Vagina (tissue), 2 donors: ENCODE results near the gene RPS3. TPM values are rescaled to one million over a fixed set of nuclear protein-coding genes. Genes with fewer than 3 reads are reported as not detected.

Experiments
- DNase-seq, 2 donors: peaks; one replicate each; pipeline ENCODE4 v3.0.0-alpha.2; 2017; ENCODE audit errors: extremely low spot score in 2 of 2
- H3K27ac ChIP-seq: fragments of 200-600 bp; sonication (generic); one replicate; pipeline ENCODE4 v1.5.1; 2019
- H3K27me3 ChIP-seq: fragments of 200-600 bp; sonication (generic); one replicate; pipeline ENCODE4 v1.5.1; 2019
- H3K36me3 ChIP-seq, 2 donors: fragments of 200-600 bp; sonication (generic); one replicate each; pipeline ENCODE4 v1.5.1; 2017 to 2019
- H3K4me1 ChIP-seq: fragments of 200-600 bp; sonication (generic); one replicate; pipeline ENCODE4 v1.5.1; 2019
- H3K4me3 ChIP-seq, 2 donors: fragments of 200-600 bp; sonication (generic); 1 replicate in 1 of 2; 2 replicates in 1 of 2; pipeline ENCODE4 v1.5.1; 2016 to 2019
- H3K9me3 ChIP-seq: fragments of 200-600 bp; sonication (generic); one replicate; pipeline ENCODE4 v1.5.1; 2019
- CTCF ChIP-seq, 3 experiments: fragments of 450-650 bp in 2 of 3; fragments of 200-600 bp in 1 of 3; sonication (generic) in 1 of 3; IDR thresholded peaks; one replicate each; pipeline ENCODE4 v1.5.1; 2017 to 2019; ENCODE audit warnings: antibody characterized with exemption in 3 of 3, mild to moderate bottlenecking in 2 of 3, moderate library complexity in 2 of 3
- POLR2A ChIP-seq, 2 donors: fragments of 450-650 bp; IDR thresholded peaks; one replicate each; pipeline ENCODE4 v1.6.1; 2017; ENCODE audit warnings: antibody characterized with exemption in 2 of 2, mild to moderate bottlenecking in 2 of 2, moderate library complexity in 2 of 2
- POLR2AphosphoS5 ChIP-seq, 2 donors: sonication (generic); formaldehyde crosslinking; IDR thresholded peaks; one replicate each; pipeline ENCODE4 v1.9.0; 2017; ENCODE audit warnings: antibody characterized with exemption in 2 of 2, mild to moderate bottlenecking in 2 of 2, low read depth in 1 of 2; ENCODE audit not compliant: insufficient read depth in 1 of 2
- intact Hi-C: fragments of 100-400 bp; cut with DNase I; formaldehyde crosslinking; loops from one replicate; pipeline ENCODE4 v1.15.1; 2023
- total RNA-seq: library from RNA; depleted of rRNA; stranded (reverse); fragments of >200 nt; gene quantifications from one replicate; pipeline ENCODE4 v1.2.3, GENCODE V29; 2016

Gene RPS3
- total RNA-seq, 1 donor from 2014 or later: 1,625 TPM

DNA sequence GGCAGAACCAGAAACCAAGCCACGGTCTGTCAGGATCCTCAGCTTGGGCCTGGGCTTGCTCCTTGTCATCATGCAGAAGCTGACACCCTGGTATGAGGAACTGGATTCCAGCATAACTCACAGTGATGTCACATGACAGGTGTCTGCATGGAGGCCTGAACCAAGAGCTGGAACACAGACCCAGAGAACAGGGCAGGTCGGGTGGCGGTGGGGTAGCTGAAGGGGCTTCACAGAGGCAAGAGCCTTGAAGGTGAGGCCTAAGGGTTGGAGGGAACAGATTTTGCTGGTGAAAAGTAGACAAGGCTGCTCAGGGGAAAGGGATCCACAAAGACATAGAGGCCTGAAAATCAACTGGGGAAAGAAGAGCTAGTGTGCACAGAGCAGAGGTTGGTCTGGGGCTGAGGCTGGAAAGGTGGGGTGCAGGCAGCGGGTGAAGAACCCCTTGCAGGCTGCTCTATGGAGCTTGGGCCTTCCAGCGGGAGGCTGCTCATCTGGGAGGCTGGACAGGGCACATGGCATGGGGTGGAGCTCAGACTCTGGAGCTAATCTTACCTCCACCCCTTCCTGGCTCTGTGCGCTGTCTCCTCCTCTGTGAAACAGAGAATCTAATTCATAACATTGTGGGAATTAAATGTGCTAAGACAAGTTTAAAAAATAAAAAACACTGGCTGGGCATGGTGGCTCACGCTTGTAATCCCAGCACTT is 18.4 kb upstream of the RPS3 start:
- H3K27ac ChIP-seq: no peak overlapping the region
- no peaks in the 10 kb centered on the region for H3K36me3 ChIP-seq
- no peaks in the 10 kb centered on the region for H3K27me3 ChIP-seq
- TF ChIP-seq POLR2AphosphoS5 (IDR thresholded peaks at IDR 0.05; ENCODE audit: insufficient read depth in 1 of 2, low read depth in 1 of 2): no peak
- no peak for TF ChIP-seq CTCF (IDR thresholded peaks at IDR 0.05)
- no peak for TF ChIP-seq POLR2A (IDR thresholded peaks at IDR 0.05)
- H3K9me3 ChIP-seq: no peaks in the 10 kb centered on the region
- no peak for DNase-seq
- intact Hi-C loops: no loop called here
- H3K4me1 ChIP-seq: no peaks in the 10 kb centered on the region
- no peak overlapping the region for H3K4me3 ChIP-seq

- no peak for TF ChIP-seq POLR2A (IDR thresholded peaks at IDR 0.05)
- TF ChIP-seq POLR2AphosphoS5 (IDR thresholded peaks at IDR 0.05; ENCODE audit: insufficient read depth in 1 of 2, low read depth in 1 of 2): no peak
- no peak for TF ChIP-seq CTCF (IDR thresholded peaks at IDR 0.05)
- intact Hi-C loops: no loop called here
- DNase-seq: no peak
These were observed 16.1 kb upstream of the RPS3 start for GRCh38 chr11:75383246-75383645.

DNA sequence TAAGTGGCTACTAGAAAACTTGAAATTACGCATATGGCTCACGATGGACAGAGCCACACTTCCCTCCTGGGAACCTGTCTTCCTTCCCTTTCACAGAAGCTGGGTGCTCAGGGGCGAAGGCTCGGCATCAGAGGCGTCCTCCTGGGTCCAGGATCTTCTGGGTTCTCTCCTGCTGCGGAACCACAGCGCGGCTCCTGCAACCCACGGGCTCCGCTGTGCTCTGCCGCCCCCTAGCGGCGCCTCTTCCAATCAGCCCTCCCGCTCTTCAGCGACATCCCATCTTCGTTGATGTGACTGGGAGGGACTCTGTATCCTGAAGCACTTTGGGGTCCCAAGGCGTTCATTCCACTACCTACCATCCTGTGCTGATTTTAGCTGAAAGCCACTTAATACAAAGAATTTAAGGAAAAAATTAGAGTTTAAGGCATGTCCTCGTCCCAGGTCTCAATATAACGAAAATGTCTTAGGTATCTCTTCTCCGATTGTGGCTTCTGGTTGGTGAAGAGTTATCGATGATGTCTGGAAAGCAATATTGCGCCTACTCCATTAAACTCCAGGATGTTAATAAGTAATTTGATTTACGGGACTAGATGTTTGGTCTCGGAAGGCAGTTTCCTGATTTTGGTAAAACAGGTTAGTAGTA is 14.8 kb upstream of the RPS3 start:
- DNase-seq: no peak
- Histone ChIP-seq H3K4me3 (no peak overlapping the region), H3K9me3 (no peaks in the 10 kb centered on the region), H3K27me3 (no peaks in the 10 kb centered on the region), H3K4me1 (peaks cover 6% of the 10 kb centered on the region), H3K36me3 (no peaks in the 10 kb centered on the region), H3K27ac (no peak overlapping the region)
- intact Hi-C loops: loop anchor here (2.0 kb wide), 2 partner anchors 56 to 106 kb away; no protein-coding TSS in a partner anchor
- peak in 1 of 2 donors; percentile 32 for TF ChIP-seq POLR2AphosphoS5 (IDR thresholded peaks at IDR 0.05; ENCODE audit: insufficient read depth in 1 of 2, low read depth in 1 of 2)
- TF ChIP-seq POLR2A (IDR thresholded peaks at IDR 0.05): no peak
- peak; percentile 96 to 97 (median 96) for TF ChIP-seq CTCF (IDR thresholded peaks at IDR 0.05)

More at GRCh38 chr11:75383246-75383645, 16.1 kb upstream of the RPS3 start:
- Histone ChIP-seq H3K9me3 (no peaks in the 10 kb centered on the region), H3K4me3 (no peak overlapping the region), H3K4me1 (peaks cover 1% of the 10 kb centered on the region), H3K27ac (no peak overlapping the region), H3K36me3 (no peaks in the 10 kb centered on the region), H3K27me3 (no peaks in the 10 kb centered on the region)

DNA sequence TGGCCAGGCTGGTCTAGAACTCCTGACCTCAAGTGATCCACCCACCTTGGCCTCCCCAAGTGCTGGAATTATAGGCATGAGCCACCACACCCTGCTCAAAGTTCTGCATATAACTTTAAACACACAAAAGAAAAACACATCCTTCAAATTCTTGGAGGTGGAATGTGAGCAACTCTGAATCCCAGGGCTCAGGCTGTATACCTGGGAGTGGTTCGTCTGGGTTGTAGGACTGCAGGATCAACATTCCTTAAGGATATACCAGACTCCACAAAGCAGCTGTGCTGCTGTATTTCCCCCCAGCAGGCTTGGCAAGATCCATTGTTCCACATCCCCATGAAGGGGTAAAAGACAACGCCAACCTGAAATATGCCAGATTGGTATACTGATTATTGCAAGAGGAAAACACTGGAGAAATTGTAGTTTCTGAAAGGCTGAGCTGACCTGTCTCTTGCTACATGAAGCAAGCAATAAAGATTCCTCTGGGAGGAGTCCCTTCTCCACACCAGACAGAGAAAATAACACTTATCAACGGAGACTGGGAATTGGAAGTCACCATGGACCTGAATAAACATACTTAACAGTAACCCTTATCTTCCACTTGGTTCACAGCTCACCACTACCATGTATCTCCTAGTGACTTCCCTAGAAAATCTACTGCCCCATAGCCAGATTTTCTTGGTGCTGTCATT is 12.2 kb upstream of the RPS3 start:
- Histone ChIP-seq H3K4me1 (peaks cover 6% of the 10 kb centered on the region), H3K9me3 (no peaks in the 10 kb centered on the region), H3K27me3 (no peaks in the 10 kb centered on the region), H3K4me3 (no peak overlapping the region), H3K36me3 (no peaks in the 10 kb centered on the region), H3K27ac (no peak overlapping the region)
- DNase-seq: no peak
- TF ChIP-seq CTCF (IDR thresholded peaks at IDR 0.05) (no peak), POLR2A (IDR thresholded peaks at IDR 0.05) (no peak), POLR2AphosphoS5 (IDR thresholded peaks at IDR 0.05; ENCODE audit: insufficient read depth in 1 of 2, low read depth in 1 of 2) (no peak)
- intact Hi-C loops: no loop called here
